ENCODE data around the gene UEVLD.

Gene UEVLD

GRCh38 chr11:18566406-18566805 lies 22.1 kb downstream of the UEVLD start:
- no peak overlapping the region for H3K4me3 ChIP-seq (ENCODE audit: low read length)
- H3K4me2 ChIP-seq (ENCODE audit: low read length) = no peak overlapping the region
- H3K27ac ChIP-seq (ENCODE audit: low read length) = no peak overlapping the region
- no peaks in the 10 kb centered on the region for H3K36me3 ChIP-seq (replicated peaks; ENCODE audit: low read depth, low read length)
- H2AFZ ChIP-seq (ENCODE audit: low read depth, low read length) = no peak overlapping the region
- H3K9ac ChIP-seq (ENCODE audit: low read length) = no peak overlapping the region
- H3K9me3 ChIP-seq (ENCODE audit: insufficient read depth, low read length) = no peaks in the 10 kb centered on the region
- H3K4me1 ChIP-seq (ENCODE audit: low read length) = no peaks in the 10 kb centered on the region
- H3K27me3 ChIP-seq (ENCODE audit: low read depth, low read length) = no peaks in the 10 kb centered on the region
- TF ChIP-seq CTCF (IDR thresholded peaks at IDR 0.05; ENCODE audit: low read depth, low read length) (no peak), EZH2phosphoT487 (IDR thresholded peaks at IDR 0.05; ENCODE audit: low read depth) (no peak)
- H3K79me2 ChIP-seq (ENCODE audit: low read length) = no peaks in the 10 kb centered on the region
- H4K20me1 ChIP-seq (ENCODE audit: insufficient read depth, low read length) = no peaks in the 10 kb centered on the region

- no peaks in the 10 kb centered on the region for H3K36me3 ChIP-seq (replicated peaks; ENCODE audit: low read depth, low read length)
- TF ChIP-seq CTCF (IDR thresholded peaks at IDR 0.05; ENCODE audit: low read depth, low read length) = no peak
- no peak for TF ChIP-seq EZH2phosphoT487 (IDR thresholded peaks at IDR 0.05; ENCODE audit: low read depth)
These were observed 24.4 kb downstream of the UEVLD start for GRCh38 chr11:18564149-18564548.

GRCh38 chr11:18563090-18563730 lies 25.3 kb downstream of the UEVLD start:
- Histone ChIP-seq H3K79me2 (ENCODE audit: low read length) (no peaks in the 10 kb centered on the region), H3K27me3 (ENCODE audit: low read depth, low read length) (no peaks in the 10 kb centered on the region), H3K27ac (ENCODE audit: low read length) (no peak overlapping the region), H3K4me1 (ENCODE audit: low read length) (no peaks in the 10 kb centered on the region), H3K4me2 (ENCODE audit: low read length) (no peak overlapping the region), H3K4me3 (ENCODE audit: low read length) (no peak overlapping the region), H2AFZ (ENCODE audit: low read depth, low read length) (no peak overlapping the region), H4K20me1 (ENCODE audit: insufficient read depth, low read length) (no peaks in the 10 kb centered on the region), H3K9me3 (ENCODE audit: insufficient read depth, low read length) (no peaks in the 10 kb centered on the region), H3K36me3 (replicated peaks; ENCODE audit: low read depth, low read length) (no peaks in the 10 kb centered on the region), H3K9ac (ENCODE audit: low read length) (no peak overlapping the region)
- no peak for TF ChIP-seq EZH2phosphoT487 (IDR thresholded peaks at IDR 0.05; ENCODE audit: low read depth)

More at GRCh38 chr11:18564149-18564548, 24.4 kb downstream of the UEVLD start:
- H4K20me1 ChIP-seq (ENCODE audit: insufficient read depth, low read length) = no peaks in the 10 kb centered on the region
- no peaks in the 10 kb centered on the region for H3K79me2 ChIP-seq (ENCODE audit: low read length)
- no peak overlapping the region for H2AFZ ChIP-seq (ENCODE audit: low read depth, low read length)
- no peaks in the 10 kb centered on the region for H3K4me1 ChIP-seq (ENCODE audit: low read length)
- H3K4me3 ChIP-seq (ENCODE audit: low read length) = no peak overlapping the region
- no peaks in the 10 kb centered on the region for H3K27me3 ChIP-seq (ENCODE audit: low read depth, low read length)
- H3K9me3 ChIP-seq (ENCODE audit: insufficient read depth, low read length) = no peaks in the 10 kb centered on the region
- H3K4me2 ChIP-seq (ENCODE audit: low read length) = no peak overlapping the region
- H3K27ac ChIP-seq (ENCODE audit: low read length) = no peak overlapping the region
- no peak overlapping the region for H3K9ac ChIP-seq (ENCODE audit: low read length)

- TF ChIP-seq EZH2phosphoT487 (IDR thresholded peaks at IDR 0.05; ENCODE audit: low read depth) (no peak), CTCF (IDR thresholded peaks at IDR 0.05; ENCODE audit: low read depth, low read length) (no peak)
- no peaks in the 10 kb centered on the region for H4K20me1 ChIP-seq (ENCODE audit: insufficient read depth, low read length)
These were observed 40.5 kb downstream of the UEVLD start for GRCh38 chr11:18548001-18548400.

More at GRCh38 chr11:18548001-18548400, 40.5 kb downstream of the UEVLD start:
- Histone ChIP-seq H3K27me3 (ENCODE audit: low read depth, low read length) (no peaks in the 10 kb centered on the region), H3K4me1 (ENCODE audit: low read length) (no peaks in the 10 kb centered on the region), H3K9ac (ENCODE audit: low read length) (no peak overlapping the region), H3K4me2 (ENCODE audit: low read length) (no peak overlapping the region), H3K36me3 (replicated peaks; ENCODE audit: low read depth, low read length) (peaks cover 2% of the 10 kb centered on the region), H3K79me2 (ENCODE audit: low read length) (no peaks in the 10 kb centered on the region), H3K27ac (ENCODE audit: low read length) (no peak overlapping the region), H3K9me3 (ENCODE audit: insufficient read depth, low read length) (no peaks in the 10 kb centered on the region), H2AFZ (ENCODE audit: low read depth, low read length) (no peak overlapping the region), H3K4me3 (ENCODE audit: low read length) (no peak overlapping the region)
